Endothelial cell of umbilical vein (primary cell): ENCODE measurements around the gene NAGS. TPM values are rescaled to one million over a fixed set of nuclear protein-coding genes. Genes with fewer than 3 reads are reported as not detected.

ENCODE experiments used
- BruUV-seq: library from RNA; stranded (reverse); fragments of 400-500 nt; replicated peaks from 2 replicates; lab custom pipeline; 2021; lab: Mats Ljungman, UMichigan
- CTCF ChIA-PET: fragments of 300-600, 350-600 bp; sonication (Branson Sonifier 250); formaldehyde crosslinking; loops from one replicate; lab custom pipeline; 2021; ENCODE audit warnings: antibody characterized with exemption, inconsistent platforms; lab: Charles Lee
- POLR2A ChIA-PET: fragments of 300-600, 350-600 bp; sonication (Branson Sonifier 250); formaldehyde crosslinking; loops from one replicate; lab custom pipeline; 2021; ENCODE audit warnings: antibody characterized with exemption, inconsistent platforms; lab: Charles Lee
- DNase-seq: peaks from one replicate; pipeline ENCODE4 v3.0.0-alpha.2; 2011; ENCODE audit warnings: low read depth, low spot score
- FAIRE-seq: peaks from 2 replicates; lab custom pipeline; 2011; peaks lifted over from hg19 to GRCh38; lab: Jason Lieb, UNC
- H2AFZ ChIP-seq: 2 replicates; pipeline ENCODE4 v1.6.0; 2012; ENCODE audit warnings: low read depth, low read length, control low read depth, inconsistent platforms
- H3K27ac ChIP-seq: 2 replicates; pipeline ENCODE4 v1.5.1; 2011; ENCODE audit warnings: low read depth, mild to moderate bottlenecking, control low read depth, low read length, moderate library complexity; ENCODE audit not compliant: insufficient read depth
- H3K27me3 ChIP-seq, 2 experiments: 2 replicates each; pipeline versions ENCODE4 v1.6.0 to v1.6.1; 2011; ENCODE audit warnings: low read length in 2 of 2, mixed read lengths in 1 of 2; ENCODE audit not compliant: control insufficient read depth in 2 of 2, insufficient read depth in 2 of 2
- H3K36me3 ChIP-seq, 2 experiments: 2 replicates in 1 of 2; 3 replicates in 1 of 2; pipeline ENCODE4 v1.5.1; 2011; ENCODE audit warnings: low read length in 2 of 2, mild to moderate bottlenecking in 1 of 2, moderate library complexity in 1 of 2; ENCODE audit not compliant: control insufficient read depth in 2 of 2, insufficient read depth in 2 of 2; ENCODE audit errors: extremely low read depth in 1 of 2
- H3K4me1 ChIP-seq: 3 replicates; pipeline ENCODE4 v1.5.1; 2011; ENCODE audit warnings: mild to moderate bottlenecking, low read length; ENCODE audit not compliant: control insufficient read depth, insufficient read depth; ENCODE audit errors: extremely low read depth
- H3K4me2 ChIP-seq: 2 replicates; pipeline ENCODE4 v1.6.1; 2011; ENCODE audit warnings: low read length, control low read depth, mixed read lengths; ENCODE audit not compliant: insufficient read depth
- H3K4me3 ChIP-seq, 3 experiments: fragments of 200-600 bp in 1 of 3; sonication (generic), shearing (Covaris generic) in 1 of 3; replicated peaks in 1 of 3; 2 replicates each; pipeline ENCODE4 v1.5.1; 2011 to 2016; ENCODE audit warnings: control low read depth in 3 of 3, low read length in 3 of 3, mild to moderate bottlenecking in 2 of 3, inconsistent platforms in 1 of 3, low read depth in 1 of 3, moderate library complexity in 1 of 3; ENCODE audit not compliant: insufficient read depth in 1 of 3
- H3K79me2 ChIP-seq: 2 replicates; pipeline ENCODE4 v1.6.0; 2012; ENCODE audit warnings: low read length, inconsistent platforms; ENCODE audit not compliant: control insufficient read depth, insufficient read depth
- H3K9ac ChIP-seq: replicated peaks from 2 replicates; pipeline ENCODE3; 2011; ENCODE audit warnings: low read length, control low read depth; ENCODE audit not compliant: insufficient read depth; ENCODE audit errors: extremely low read depth
- H3K9me1 ChIP-seq: replicated peaks from 3 replicates; pipeline ENCODE4 v1.6.0; 2011; ENCODE audit warnings: mild to moderate bottlenecking, low read length; ENCODE audit not compliant: control insufficient read depth, insufficient read depth; ENCODE audit errors: extremely low read depth
- H3K9me3 ChIP-seq: replicated peaks from 2 replicates; pipeline ENCODE4 v1.5.1; 2012; ENCODE audit warnings: low read length, inconsistent platforms; ENCODE audit not compliant: control insufficient read depth, insufficient read depth
- H4K20me1 ChIP-seq: replicated peaks from 2 replicates; pipeline ENCODE3; 2011; ENCODE audit warnings: mild to moderate bottlenecking, low read length; ENCODE audit not compliant: control insufficient read depth, insufficient read depth; ENCODE audit errors: extremely low read depth
- CTCF ChIP-seq, 2 donors: IDR thresholded peaks; 1 replicate in 1 of 2; 2 replicates in 1 of 2; pipeline ENCODE4 v1.5.1; 2011; ENCODE audit warnings: low read length in 2 of 2, mild to moderate bottlenecking in 2 of 2, moderate library complexity in 2 of 2, control low read depth in 1 of 2, inconsistent platforms in 1 of 2, low read depth in 1 of 2; ENCODE audit not compliant: insufficient read depth in 1 of 2; ENCODE audit errors: extremely low read depth in 1 of 2
- EZH2 ChIP-seq: IDR thresholded peaks from 2 replicates; pipeline ENCODE4 v1.6.1; 2012; ENCODE audit warnings: borderline replicate concordance, low read depth, mild to moderate bottlenecking, moderate library complexity, low read length, inconsistent platforms; ENCODE audit not compliant: severe bottlenecking
- FOS ChIP-seq: IDR thresholded peaks from 2 replicates; pipeline ENCODE4 v1.6.1; 2011; ENCODE audit warnings: mild to moderate bottlenecking, low read length, moderate library complexity, borderline replicate concordance; ENCODE audit not compliant: insufficient read depth
- GATA2 ChIP-seq: IDR thresholded peaks from 2 replicates; pipeline ENCODE4 v1.7.0; 2011; ENCODE audit warnings: low read depth, mild to moderate bottlenecking, moderate library complexity, mixed read lengths, low read length; ENCODE audit not compliant: insufficient read length, insufficient read depth
- JUN ChIP-seq: IDR thresholded peaks from 2 replicates; pipeline ENCODE4 v1.6.1; 2011; ENCODE audit warnings: borderline replicate concordance, low read depth; ENCODE audit not compliant: insufficient read length, insufficient read depth
- MYC ChIP-seq: IDR thresholded peaks from one replicate; pipeline ENCODE4 v1.6.1; 2011; ENCODE audit warnings: mild to moderate bottlenecking, low read depth, low read length
- POLR2A ChIP-seq: IDR thresholded peaks from 2 replicates; pipeline ENCODE4 v1.6.1; 2012; ENCODE audit warnings: low read depth, mild to moderate bottlenecking, control low read depth, low read length
- POLR2AphosphoS5 ChIP-seq: IDR thresholded peaks from 2 replicates; pipeline ENCODE4 v1.6.1; 2012; ENCODE audit warnings: low read depth, mild to moderate bottlenecking, control low read depth, low read length, moderate library complexity; ENCODE audit not compliant: insufficient read depth
- dilution Hi-C: fragments of 300-500 bp; cut with MboI; formaldehyde crosslinking; loops from one replicate; pipeline ENCODE4 v1.15.0; 2019; ENCODE audit warnings: low sequenced_read_pairs; ENCODE audit not compliant: extremely low pct_ligation_motif_present
- intact Hi-C: fragments of 100-400 bp; cut with micrococcal nuclease; formaldehyde crosslinking; loops from one replicate; pipeline ENCODE4 v1.10.0; 2022
- polyA plus RNA-seq, 4 experiments: library from polyadenylated mRNA; depleted of rRNA in 3 of 4; stranded (reverse) in 3 of 4; unstranded in 1 of 4; fragments of >200 nt; gene quantifications; 2 replicates each; pipeline versions ENCODE4 v1.2.1 to v1.2.3, GENCODE V29; 2011 to 2012; ENCODE audit warnings: missing spikeins in 1 of 4
- total RNA-seq: library from RNA; stranded (reverse); gene quantifications from 2 replicates; pipeline ENCODE4 v1.2.3, GENCODE V29; 2021
- TF ChIP-seq, protein P1 (sequence below): IDR thresholded peaks from 2 replicates; pipeline ENCODE4 v1.6.1; 2011; ENCODE audit not compliant: insufficient read depth, insufficient read length

The NAGS gene
- total and polyA plus RNA-seq, 2 donors (not counting 3 experiments of a cell fraction or from before 2014, with no cell fraction given), result 3.3 to 6.1 TPM

DNA sequence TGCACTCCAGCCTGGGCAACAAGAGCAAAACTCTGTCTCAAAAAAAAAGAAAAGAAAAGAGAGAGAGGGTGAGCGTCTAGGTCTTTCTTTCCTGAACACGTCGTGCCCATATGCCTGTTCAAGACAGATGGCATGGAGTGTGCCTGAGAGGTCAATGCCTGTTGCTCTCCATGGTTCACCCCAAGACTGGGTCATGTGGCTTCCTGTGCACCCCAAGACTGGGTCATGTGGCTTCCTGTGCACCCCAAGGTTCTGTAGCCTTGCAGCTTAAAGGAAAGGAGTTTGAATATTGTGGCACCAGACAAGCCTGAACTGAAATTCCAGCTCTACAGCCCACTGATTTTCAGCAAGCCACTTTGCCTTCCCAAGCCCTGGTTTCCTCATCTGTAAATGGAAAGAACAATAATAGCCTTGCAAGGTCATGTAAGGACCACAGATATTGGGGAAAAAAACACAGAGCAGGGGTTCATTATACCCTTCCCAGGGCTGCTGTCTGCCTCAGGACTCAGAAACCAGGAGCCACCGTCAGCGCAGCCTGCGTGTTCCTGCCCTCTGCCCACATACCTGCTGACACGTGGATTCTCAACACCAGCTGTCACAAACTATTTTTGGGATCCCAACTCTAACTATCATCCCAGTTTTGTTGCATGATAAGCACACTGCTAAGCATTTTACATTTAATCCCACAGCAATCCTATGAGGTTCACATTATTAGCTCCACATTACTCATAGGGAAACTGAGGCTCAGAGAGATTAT is 18.0 kb upstream of the NAGS start:
- H2AFZ ChIP-seq, result no peak overlapping the region
- POLR2A ChIA-PET, result no interaction called here
- no peak overlapping the region for H3K4me3 ChIP-seq
- TF ChIP-seq CTCF (IDR thresholded peaks at IDR 0.05; ENCODE audit: extremely low read depth in 1 of 2, insufficient read depth in 1 of 2, low read depth in 1 of 2, low read length in 2 of 2), result no peak
- TF ChIP-seq JUN, result no peak
- TF ChIP-seq GATA2, result no peak
- no peak for TF ChIP-seq POLR2A
- TF ChIP-seq, protein P1, sequence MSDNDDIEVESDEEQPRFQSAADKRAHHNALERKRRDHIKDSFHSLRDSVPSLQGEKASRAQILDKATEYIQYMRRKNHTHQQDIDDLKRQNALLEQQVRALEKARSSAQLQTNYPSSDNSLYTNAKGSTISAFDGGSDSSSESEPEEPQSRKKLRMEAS, result no peak
- no peak for TF ChIP-seq MYC
- TF ChIP-seq EZH2, result no peak
- no peak for TF ChIP-seq POLR2AphosphoS5
- no peak for TF ChIP-seq FOS
- peaks cover 4% of the 10 kb centered on the region for H3K4me1 ChIP-seq
- H3K4me2 ChIP-seq, result no peak overlapping the region
- BruUV-seq, result no TSS peak
- no peaks in the 10 kb centered on the region for H3K36me3 ChIP-seq
- H3K27ac ChIP-seq, result no peak overlapping the region
- peaks cover 10% of the 10 kb centered on the region in 2 experiments for H3K27me3 ChIP-seq
- DNase-seq (no peak), FAIRE-seq (no peak)
- intact Hi-C loops (no loop called here), dilution Hi-C loops (no loop called here)
- no peaks in the 10 kb centered on the region for H4K20me1 ChIP-seq
- H3K79me2 ChIP-seq, result no peaks in the 10 kb centered on the region
- CTCF ChIA-PET, result interaction anchor here (1.2 to 2.1 kb wide), 4 partner anchors 12 to 76 kb away, joined by 3 to 14 read pairs (median 4); no protein-coding TSS in a partner anchor
- H3K9me3 ChIP-seq, result no peaks in the 10 kb centered on the region
- no peaks in the 10 kb centered on the region for H3K9me1 ChIP-seq
- H3K9ac ChIP-seq, result no peak overlapping the region
